Activated T-cell treated with anti-CD3 and anti-CD28 coated beads, Interleukin-2, amount 50 U/mL, for 24 hours (primary cell): ENCODE results near the gene LDLRAD4.
A peak's percentile ranks its signal among the peaks of the same experiment; 100 is the strongest.

Experiments
- DNase-seq: peaks from one replicate; pipeline ENCODE4 v3.0.0-alpha.2; 2020
- H3K27ac Mint-ChIP-seq: 2 replicates; pipeline ENCODE4 v1.8.0; 2020; ENCODE audit warnings: mild to moderate bottlenecking, mixed read lengths
- H3K27me3 Mint-ChIP-seq: 2 replicates; pipeline ENCODE4 v1.8.0; 2020; ENCODE audit warnings: mixed read lengths
- H3K36me3 Mint-ChIP-seq: 2 replicates; pipeline ENCODE4 v1.8.0; 2020; ENCODE audit warnings: low read depth, mixed read lengths
- H3K4me1 Mint-ChIP-seq: 2 replicates; pipeline ENCODE4 v1.8.0; 2020; ENCODE audit warnings: low read depth, mixed read lengths
- H3K4me3 Mint-ChIP-seq: 2 replicates; pipeline ENCODE4 v1.8.0; 2020; ENCODE audit warnings: mild to moderate bottlenecking, moderate library complexity, mixed read lengths
- H3K9me3 Mint-ChIP-seq: 2 replicates; pipeline ENCODE4 v1.8.0; 2020; ENCODE audit warnings: mixed read lengths

Gene LDLRAD4

GRCh38 chr18:13496691-13497281 is 278.2 kb downstream of the LDLRAD4 start:
- H3K27ac Mint-ChIP-seq, result peak overlapping the region; percentile 2
- no peak overlapping the region for H3K4me3 Mint-ChIP-seq
- H3K27me3 Mint-ChIP-seq, result no peaks in the 10 kb centered on the region
- no peak for DNase-seq
- peaks cover 28% of the 10 kb centered on the region for H3K4me1 Mint-ChIP-seq
- peaks cover 56% of the 10 kb centered on the region for H3K36me3 Mint-ChIP-seq
- H3K9me3 Mint-ChIP-seq, result peaks cover 14% of the 10 kb centered on the region

- Mint-ChIP-seq H3K27me3 (no peaks in the 10 kb centered on the region), H3K4me3 (no peak overlapping the region), H3K9me3 (peaks cover 14% of the 10 kb centered on the region), H3K27ac (peak overlapping the region; percentile 1), H3K4me1 (peaks cover 45% of the 10 kb centered on the region), H3K36me3 (peaks cover 50% of the 10 kb centered on the region)
- no peak for DNase-seq
Observed at GRCh38 chr18:13499803-13500202, 281.2 kb downstream of the LDLRAD4 start.

- H3K36me3 Mint-ChIP-seq, result peaks cover 50% of the 10 kb centered on the region
- H3K4me3 Mint-ChIP-seq, result no peak overlapping the region
- H3K27me3 Mint-ChIP-seq, result no peaks in the 10 kb centered on the region
- peaks cover 14% of the 10 kb centered on the region for H3K9me3 Mint-ChIP-seq
- peak overlapping the region; percentile 47 for H3K27ac Mint-ChIP-seq
- peaks cover 45% of the 10 kb centered on the region for H3K4me1 Mint-ChIP-seq
- DNase-seq, result no peak
Observed at GRCh38 chr18:13500227-13500865, 281.8 kb downstream of the LDLRAD4 start.

GRCh38 chr18:13500869-13501542 is 282.4 kb downstream of the LDLRAD4 start:
- no peaks in the 10 kb centered on the region for H3K27me3 Mint-ChIP-seq
- H3K27ac Mint-ChIP-seq, result peak overlapping the region; percentile 30
- peaks cover 14% of the 10 kb centered on the region for H3K9me3 Mint-ChIP-seq
- DNase-seq, result no peak
- H3K36me3 Mint-ChIP-seq, result peaks cover 49% of the 10 kb centered on the region
- no peak overlapping the region for H3K4me3 Mint-ChIP-seq
- H3K4me1 Mint-ChIP-seq, result peaks cover 50% of the 10 kb centered on the region

GRCh38 chr18:13501543-13501887 is 283.0 kb downstream of the LDLRAD4 start:
- Mint-ChIP-seq H3K9me3 (peaks cover 14% of the 10 kb centered on the region), H3K27me3 (no peaks in the 10 kb centered on the region), H3K27ac (peak overlapping the region; percentile 30), H3K4me1 (peaks cover 52% of the 10 kb centered on the region), H3K4me3 (no peak overlapping the region), H3K36me3 (peaks cover 47% of the 10 kb centered on the region)
- DNase-seq, result no peak

GRCh38 chr18:13501891-13502290 is 283.3 kb downstream of the LDLRAD4 start:
- no peak for DNase-seq
- H3K36me3 Mint-ChIP-seq, result peaks cover 44% of the 10 kb centered on the region
- peak overlapping the region; percentile 38 for H3K27ac Mint-ChIP-seq
- no peak overlapping the region for H3K4me3 Mint-ChIP-seq
- H3K9me3 Mint-ChIP-seq, result peaks cover 14% of the 10 kb centered on the region
- peaks cover 48% of the 10 kb centered on the region for H3K4me1 Mint-ChIP-seq
- no peaks in the 10 kb centered on the region for H3K27me3 Mint-ChIP-seq

GRCh38 chr18:13502585-13502984 is 284.0 kb downstream of the LDLRAD4 start:
- H3K9me3 Mint-ChIP-seq, result peaks cover 14% of the 10 kb centered on the region
- no peak overlapping the region for H3K4me3 Mint-ChIP-seq
- no peak for DNase-seq
- peaks cover 48% of the 10 kb centered on the region for H3K4me1 Mint-ChIP-seq
- H3K36me3 Mint-ChIP-seq, result peaks cover 37% of the 10 kb centered on the region
- peak overlapping the region; percentile 29 for H3K27ac Mint-ChIP-seq
- no peaks in the 10 kb centered on the region for H3K27me3 Mint-ChIP-seq

GRCh38 chr18:13503836-13504235 is 285.3 kb downstream of the LDLRAD4 start:
- Mint-ChIP-seq H3K4me1 (peaks cover 56% of the 10 kb centered on the region), H3K27ac (no peak overlapping the region), H3K27me3 (no peaks in the 10 kb centered on the region), H3K36me3 (peaks cover 26% of the 10 kb centered on the region), H3K9me3 (peaks cover 10% of the 10 kb centered on the region), H3K4me3 (no peak overlapping the region)
- DNase-seq, result no peak

- Mint-ChIP-seq H3K36me3 (peaks cover 20% of the 10 kb centered on the region), H3K4me3 (no peak overlapping the region), H3K4me1 (peaks cover 58% of the 10 kb centered on the region), H3K27me3 (no peaks in the 10 kb centered on the region), H3K9me3 (no peaks in the 10 kb centered on the region), H3K27ac (peak overlapping the region; percentile 35)
- DNase-seq, result no peak
Observed at GRCh38 chr18:13505780-13506345, 287.3 kb downstream of the LDLRAD4 start.

GRCh38 chr18:13510594-13510993 is 292.0 kb downstream of the LDLRAD4 start:
- peaks cover 30% of the 10 kb centered on the region for H3K36me3 Mint-ChIP-seq
- H3K9me3 Mint-ChIP-seq, result no peaks in the 10 kb centered on the region
- peaks cover 54% of the 10 kb centered on the region for H3K4me1 Mint-ChIP-seq
- no peak overlapping the region for H3K4me3 Mint-ChIP-seq
- H3K27me3 Mint-ChIP-seq, result no peaks in the 10 kb centered on the region
- no peak for DNase-seq
- no peak overlapping the region for H3K27ac Mint-ChIP-seq

- Mint-ChIP-seq H3K4me1 (peaks cover 45% of the 10 kb centered on the region), H3K4me3 (no peak overlapping the region), H3K9me3 (no peaks in the 10 kb centered on the region), H3K36me3 (peaks cover 42% of the 10 kb centered on the region), H3K27ac (peak overlapping the region; percentile 11), H3K27me3 (no peaks in the 10 kb centered on the region)
- no peak for DNase-seq
Observed at GRCh38 chr18:13511961-13512577, 293.5 kb downstream of the LDLRAD4 start.

GRCh38 chr18:13513021-13513420 is 294.5 kb downstream of the LDLRAD4 start:
- Mint-ChIP-seq H3K27ac (no peak overlapping the region), H3K27me3 (no peaks in the 10 kb centered on the region), H3K4me1 (peaks cover 38% of the 10 kb centered on the region), H3K36me3 (peaks cover 50% of the 10 kb centered on the region), H3K9me3 (peaks cover 2% of the 10 kb centered on the region), H3K4me3 (no peak overlapping the region)
- DNase-seq, result no peak

GRCh38 chr18:13513481-13513880 is 294.9 kb downstream of the LDLRAD4 start:
- Mint-ChIP-seq H3K4me3 (no peak overlapping the region), H3K36me3 (peaks cover 54% of the 10 kb centered on the region), H3K4me1 (peaks cover 37% of the 10 kb centered on the region), H3K27ac (no peak overlapping the region), H3K9me3 (peaks cover 3% of the 10 kb centered on the region), H3K27me3 (no peaks in the 10 kb centered on the region)
- DNase-seq, result no peak

- peaks cover 3% of the 10 kb centered on the region for H3K9me3 Mint-ChIP-seq
- no peak overlapping the region for H3K27ac Mint-ChIP-seq
- H3K4me3 Mint-ChIP-seq, result no peak overlapping the region
- no peaks in the 10 kb centered on the region for H3K27me3 Mint-ChIP-seq
- DNase-seq, result no peak
- H3K4me1 Mint-ChIP-seq, result peaks cover 32% of the 10 kb centered on the region
- H3K36me3 Mint-ChIP-seq, result peaks cover 50% of the 10 kb centered on the region
Observed at GRCh38 chr18:13514558-13514957, 296.0 kb downstream of the LDLRAD4 start.
